HG03139 (cell line): Measurements from ENCODE around the gene KCNJ6.
"Not testable (repeated sequence)": the region's sequence is repeated elsewhere in the genome, so short reads cannot be mapped to it uniquely, and the experiment has no call there.

ENCODE experiments used
- ATAC-seq: cut with Tn5 transposase; IDR thresholded peaks from one replicate; pipeline ENCODE4 v1.9.1; 2021; ENCODE audit not compliant: unreplicated experiment

KCNJ6 gene

GRCh38 chr21:37686991-37687810 is 229.1 kb downstream of the KCNJ6 start:
- no peak for ATAC-seq

GRCh38 chr21:37684547-37684946 is 231.7 kb downstream of the KCNJ6 start:
- ATAC-seq: no peak

GRCh38 chr21:37684115-37684493 is 232.2 kb downstream of the KCNJ6 start:
- ATAC-seq: no peak

- ATAC-seq: no peak
These were observed 232.7 kb downstream of the KCNJ6 start for GRCh38 chr21:37683396-37684114.

- no peak for ATAC-seq
These were observed 233.3 kb downstream of the KCNJ6 start for GRCh38 chr21:37682966-37683365.

GRCh38 chr21:37677006-37677405 is 239.3 kb downstream of the KCNJ6 start:
- no peak for ATAC-seq

- ATAC-seq: no peak
These were observed 241.0 kb downstream of the KCNJ6 start for GRCh38 chr21:37675202-37675801.

- no peak for ATAC-seq
These were observed 242.3 kb downstream of the KCNJ6 start for GRCh38 chr21:37673801-37674575.

- ATAC-seq: no peak
These were observed 244.9 kb downstream of the KCNJ6 start for GRCh38 chr21:37671381-37671780.

GRCh38 chr21:37670883-37671282 is 245.4 kb downstream of the KCNJ6 start:
- ATAC-seq: no peak

GRCh38 chr21:37669249-37669648 is 247.0 kb downstream of the KCNJ6 start:
- no peak for ATAC-seq

GRCh38 chr21:37668462-37669239 is 247.6 kb downstream of the KCNJ6 start:
- no peak for ATAC-seq

GRCh38 chr21:37667380-37667779 is 248.9 kb downstream of the KCNJ6 start:
- ATAC-seq: no peak

- ATAC-seq: no peak
These were observed 250.8 kb downstream of the KCNJ6 start for GRCh38 chr21:37665230-37666024.

- ATAC-seq: not testable (repeated sequence)
These were observed 254.0 kb downstream of the KCNJ6 start for GRCh38 chr21:37662227-37662626.

- ATAC-seq: no peak
These were observed 255.5 kb downstream of the KCNJ6 start for GRCh38 chr21:37660709-37661108.

GRCh38 chr21:37659874-37660273 is 256.4 kb downstream of the KCNJ6 start:
- no peak for ATAC-seq

- ATAC-seq: no peak
These were observed 257.3 kb downstream of the KCNJ6 start for GRCh38 chr21:37658817-37659458.
